Lower lobe of right lung (tissue), 2 donors: Measurements from ENCODE around the gene UXT. TPM values are rescaled to one million over a fixed set of nuclear protein-coding genes. Genes with fewer than 3 reads are reported as not detected.

Experiments
- ATAC-seq, 2 donors: fragments of 200-7000 bp; cut with Tn5 transposase; one replicate each; pipeline ENCODE4 v1.9.1; 2020 to 2022; ENCODE audit warnings: mild to moderate bottlenecking in 2 of 2, moderate library complexity in 2 of 2
- DNase-seq: peaks from one replicate; pipeline ENCODE4 v3.0.0-alpha.2; 2020
- H3K27ac ChIP-seq: fragments of 200-600 bp; one replicate; pipeline ENCODE4 v1.8.0; 2022
- H3K27me3 ChIP-seq: fragments of 200-600 bp; one replicate; pipeline ENCODE4 v1.8.0; 2022; ENCODE audit warnings: low read depth
- H3K36me3 ChIP-seq: fragments of 200-600 bp; one replicate; pipeline ENCODE4 v1.8.0; 2022; ENCODE audit warnings: mild to moderate bottlenecking
- H3K4me1 ChIP-seq: fragments of 200-600 bp; one replicate; pipeline ENCODE4 v1.8.0; 2022
- H3K4me3 ChIP-seq: fragments of 200-600 bp; one replicate; pipeline ENCODE4 v1.8.0; 2022; ENCODE audit warnings: mild to moderate bottlenecking
- H3K9me3 ChIP-seq: fragments of 200-600 bp; one replicate; pipeline ENCODE4 v1.8.0; 2022
- intact Hi-C: fragments of 100-400 bp; cut with DNase I; formaldehyde crosslinking; loops from one replicate; pipeline ENCODE4 v1.11.0; 2022
- long read RNA-seq: library from polyadenylated mRNA; unstranded; transcript quantifications from one replicate; pipeline ENCODE4 v2.0.0, GENCODE V29; 2021
- total RNA-seq: library from RNA; stranded (reverse); fragmentation: NEBNext Ultra II Directional; extraction: Animal tissue kit (Norgen Biotek cat#: 25700); gene quantifications from one replicate; pipeline ENCODE4 v1.2.1, GENCODE V29; 2021
- TF ChIP-seq, protein P1 (sequence below): fragments of 200-600 bp; IDR thresholded peaks from one replicate; pipeline ENCODE4 v1.8.0; 2022; ENCODE audit warnings: antibody characterized with exemption, mild to moderate bottlenecking
- donor health status: DM: no; HTN: yes; CAD: no; lungs with severe emphysema.

Gene UXT, protein sequence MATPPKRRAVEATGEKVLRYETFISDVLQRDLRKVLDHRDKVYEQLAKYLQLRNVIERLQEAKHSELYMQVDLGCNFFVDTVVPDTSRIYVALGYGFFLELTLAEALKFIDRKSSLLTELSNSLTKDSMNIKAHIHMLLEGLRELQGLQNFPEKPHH
- total RNA-seq = 85.5 TPM
- long read RNA-seq, transcript UXT-201 (7 exons, 574 nt) = major isoform, 20 of 29 reads
- long read RNA-seq, partial matches to known transcripts = 4 of 29 reads
- long read RNA-seq, other reads (novel, unspliced or antisense) = 1 of 29 reads

DNA sequence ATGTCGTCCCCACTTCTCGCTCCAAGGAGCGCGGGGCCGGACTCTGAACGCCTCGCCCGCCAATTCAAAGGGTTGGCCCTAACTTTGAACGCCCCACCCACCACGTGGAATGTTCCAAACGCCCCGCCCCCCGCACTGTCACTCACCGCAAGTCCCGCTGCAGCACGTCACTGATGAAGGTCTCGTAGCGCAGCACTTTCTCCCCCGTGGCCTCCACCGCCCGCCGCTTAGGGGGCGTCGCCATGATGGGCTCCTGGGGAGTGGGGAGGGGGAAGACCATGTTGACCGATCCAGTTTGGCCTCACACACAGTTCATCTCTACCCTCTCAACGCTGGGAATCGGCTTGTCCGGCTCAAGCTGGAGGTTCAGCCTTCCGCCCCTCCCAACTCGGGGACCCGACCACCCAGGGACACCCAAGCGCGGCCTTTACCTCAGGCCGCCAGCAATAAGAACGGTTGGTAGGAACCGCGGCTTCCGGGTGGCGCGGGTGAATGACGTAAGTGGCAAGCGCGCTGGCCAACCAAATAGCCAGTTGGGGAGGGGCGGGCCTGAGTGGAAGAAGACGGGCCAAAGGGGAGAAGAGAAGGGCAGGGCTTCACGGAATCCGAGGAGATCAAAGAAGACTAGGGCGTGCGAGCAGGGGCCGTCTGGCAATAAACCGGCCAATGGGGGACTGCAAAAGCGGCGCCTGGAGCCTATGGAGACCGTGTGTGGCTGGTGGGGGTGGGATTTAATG is at the start of gene UXT:
Gene UXT, minus strand, starts transcription at position 497 of the 737 bp plus-strand sequence. Its CDS starts 253 bp downstream, at position 244.
- TF ChIP-seq, protein P1, sequence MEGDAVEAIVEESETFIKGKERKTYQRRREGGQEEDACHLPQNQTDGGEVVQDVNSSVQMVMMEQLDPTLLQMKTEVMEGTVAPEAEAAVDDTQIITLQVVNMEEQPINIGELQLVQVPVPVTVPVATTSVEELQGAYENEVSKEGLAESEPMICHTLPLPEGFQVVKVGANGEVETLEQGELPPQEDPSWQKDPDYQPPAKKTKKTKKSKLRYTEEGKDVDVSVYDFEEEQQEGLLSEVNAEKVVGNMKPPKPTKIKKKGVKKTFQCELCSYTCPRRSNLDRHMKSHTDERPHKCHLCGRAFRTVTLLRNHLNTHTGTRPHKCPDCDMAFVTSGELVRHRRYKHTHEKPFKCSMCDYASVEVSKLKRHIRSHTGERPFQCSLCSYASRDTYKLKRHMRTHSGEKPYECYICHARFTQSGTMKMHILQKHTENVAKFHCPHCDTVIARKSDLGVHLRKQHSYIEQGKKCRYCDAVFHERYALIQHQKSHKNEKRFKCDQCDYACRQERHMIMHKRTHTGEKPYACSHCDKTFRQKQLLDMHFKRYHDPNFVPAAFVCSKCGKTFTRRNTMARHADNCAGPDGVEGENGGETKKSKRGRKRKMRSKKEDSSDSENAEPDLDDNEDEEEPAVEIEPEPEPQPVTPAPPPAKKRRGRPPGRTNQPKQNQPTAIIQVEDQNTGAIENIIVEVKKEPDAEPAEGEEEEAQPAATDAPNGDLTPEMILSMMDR = no peak
- ATAC-seq = peak; percentile 95 to 98
- intact Hi-C loops = no loop called here
- Histone ChIP-seq H3K4me3 (peak within 1 kb of the TSS; percentile 65), H3K9me3 (no peaks in the 10 kb centered on the region), H3K27me3 (no peaks in the 10 kb centered on the region), H3K36me3 (peaks cover 28% of the 10 kb centered on the region), H3K27ac (peak within 1 kb of the TSS; percentile 98), H3K4me1 (peaks cover 10% of the 10 kb centered on the region)
- DNase-seq = peak; percentile 94

DNA sequence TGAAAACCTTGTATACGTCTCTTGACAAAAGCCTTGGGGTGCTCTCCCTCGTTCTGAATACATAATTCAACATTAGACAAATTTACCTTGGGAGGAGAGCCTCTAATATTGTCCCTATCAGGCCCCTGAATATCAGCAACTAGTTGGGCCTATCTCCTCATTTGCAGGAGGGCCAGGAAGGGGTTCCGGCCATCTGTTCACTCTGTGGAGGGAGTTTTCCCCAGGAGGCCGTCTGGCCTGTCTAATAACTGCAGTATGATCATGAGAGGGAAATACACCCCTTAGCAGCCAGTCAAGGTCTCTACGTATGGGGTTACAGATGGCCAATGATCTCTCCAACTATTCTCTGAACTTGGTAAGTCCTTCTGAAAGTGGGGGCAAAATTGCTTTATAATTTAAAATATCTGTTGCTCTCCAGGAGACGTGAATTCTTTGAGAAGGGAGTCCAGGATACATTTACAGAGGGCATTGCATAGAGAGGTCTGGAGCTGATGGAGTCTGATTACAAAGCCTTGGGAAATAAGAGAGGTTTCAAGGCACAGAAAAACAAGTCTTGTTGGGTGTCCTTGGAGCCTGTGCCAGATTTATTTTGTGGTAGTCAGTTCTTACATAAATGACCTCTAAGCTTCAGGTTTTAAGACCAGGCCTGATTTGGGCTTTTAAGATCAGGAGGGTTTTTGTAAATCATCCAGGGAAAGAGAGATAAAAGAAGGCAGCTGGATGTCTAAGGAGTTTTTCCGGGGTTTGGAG is 48.2 kb upstream of the UXT start:
- DNase-seq = no peak
- no peaks in the 10 kb centered on the region for H3K4me1 ChIP-seq
- no peak overlapping the region for H3K27ac ChIP-seq
- no peak for ATAC-seq
- no peaks in the 10 kb centered on the region for H3K9me3 ChIP-seq
- no peaks in the 10 kb centered on the region for H3K27me3 ChIP-seq
- intact Hi-C loops = no loop called here
- no peaks in the 10 kb centered on the region for H3K36me3 ChIP-seq
- TF ChIP-seq, protein P1 = no peak
- no peak overlapping the region for H3K4me3 ChIP-seq

DNA sequence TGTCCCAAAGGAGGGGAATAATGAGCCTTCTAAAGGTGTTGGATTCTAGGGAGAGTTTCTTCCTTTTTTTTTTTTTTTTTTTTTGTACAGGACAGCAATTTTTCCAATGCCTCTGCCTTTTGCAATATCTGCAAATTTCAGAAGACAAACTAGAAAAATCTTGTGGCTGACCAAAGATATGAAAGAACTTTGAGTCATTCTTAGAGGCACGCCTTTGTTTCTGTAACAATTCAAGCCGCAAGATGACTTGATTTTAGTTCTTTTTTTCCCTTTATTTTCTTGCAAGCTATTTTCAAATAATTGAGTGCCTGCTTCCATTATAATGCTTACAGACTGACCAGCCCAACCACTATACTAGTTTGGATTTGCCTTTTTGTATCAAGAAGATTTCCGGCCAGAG is 47.6 kb upstream of the UXT start:
- Histone ChIP-seq H3K9me3 (no peaks in the 10 kb centered on the region), H3K4me1 (no peaks in the 10 kb centered on the region), H3K27ac (no peak overlapping the region), H3K4me3 (no peak overlapping the region), H3K27me3 (no peaks in the 10 kb centered on the region), H3K36me3 (no peaks in the 10 kb centered on the region)
- ATAC-seq = no peak
- intact Hi-C loops = no loop called here
- TF ChIP-seq, protein P1 = no peak
- DNase-seq = no peak

DNA sequence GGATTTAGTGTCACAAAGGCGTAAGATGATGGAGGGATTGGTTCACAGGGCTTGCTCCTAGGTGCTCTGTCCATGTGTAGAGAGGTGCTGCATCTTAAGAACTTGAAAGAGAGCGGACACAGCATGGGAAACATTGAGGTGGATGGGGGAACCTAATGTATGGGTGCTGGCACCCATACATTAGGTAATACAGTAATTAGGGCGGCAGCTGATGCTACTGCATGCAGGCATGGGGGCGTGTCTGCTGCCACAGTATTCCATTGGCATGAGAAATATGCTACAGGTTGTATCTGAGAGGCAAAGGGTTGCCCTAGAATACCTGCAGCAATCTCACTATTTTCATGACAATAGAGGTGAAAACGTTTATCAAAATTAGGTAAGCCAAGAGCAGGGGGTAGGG is 45.8 kb upstream of the UXT start:
- no peaks in the 10 kb centered on the region for H3K9me3 ChIP-seq
- TF ChIP-seq, protein P1 = no peak
- no peaks in the 10 kb centered on the region for H3K27me3 ChIP-seq
- no peak for ATAC-seq
- H3K4me1 ChIP-seq = no peaks in the 10 kb centered on the region
- H3K4me3 ChIP-seq = no peak overlapping the region
- no peak for DNase-seq
- intact Hi-C loops = no loop called here
- no peaks in the 10 kb centered on the region for H3K36me3 ChIP-seq
- no peak overlapping the region for H3K27ac ChIP-seq

DNA sequence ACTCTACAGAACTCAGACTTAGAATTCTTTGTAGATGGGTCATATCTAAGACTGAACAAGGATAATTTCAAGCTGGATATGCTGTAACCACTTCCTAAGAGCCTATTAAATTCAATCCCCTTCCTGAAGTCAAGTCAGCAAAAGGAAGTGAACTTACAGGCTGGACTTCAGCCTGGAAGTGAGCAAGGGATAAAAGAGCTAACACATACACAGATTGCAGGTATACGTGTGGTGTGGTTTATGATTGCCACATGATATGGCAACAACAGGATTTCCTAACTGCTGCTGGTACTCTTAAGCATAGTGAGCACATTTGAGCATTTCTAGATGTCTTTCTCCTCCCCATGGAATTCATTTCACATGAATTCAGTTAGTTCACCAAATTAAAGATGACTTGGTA is 38.2 kb upstream of the UXT start:
- no peaks in the 10 kb centered on the region for H3K36me3 ChIP-seq
- H3K4me1 ChIP-seq = no peaks in the 10 kb centered on the region
- H3K4me3 ChIP-seq = no peak overlapping the region
- intact Hi-C loops = no loop called here
- H3K27me3 ChIP-seq = no peaks in the 10 kb centered on the region
- ATAC-seq (no peak), DNase-seq (no peak)
- TF ChIP-seq, protein P1 = no peak
- no peak overlapping the region for H3K27ac ChIP-seq
- no peaks in the 10 kb centered on the region for H3K9me3 ChIP-seq
